ENCODE results near the gene LRFN3.
A peak's percentile ranks its signal among the peaks of the same experiment; 100 is the strongest.

The LRFN3 gene

GRCh38 chr19:35988824-35989223, 52.6 kb downstream of the LRFN3 start:
- H3K4me3 ChIP-seq (ENCODE audit: low read length) = no peak overlapping the region
- H3K4me1 ChIP-seq (ENCODE audit: control insufficient read depth, insufficient read depth, low read length) = peaks cover under 1% of the 10 kb centered on the region
- H3K27me3 ChIP-seq (ENCODE audit: control insufficient read depth, insufficient read depth, low read length) = peaks cover 30% of the 10 kb centered on the region
- no peaks in the 10 kb centered on the region for H3K9me3 ChIP-seq (ENCODE audit: control insufficient read depth, low read length)
- no peak overlapping the region for H3K9ac ChIP-seq (ENCODE audit: low read length)
- no peaks in the 10 kb centered on the region for H3K36me3 ChIP-seq (ENCODE audit: control insufficient read depth, insufficient read depth, low read length)

GRCh38 chr19:35990156-35990555, 54.0 kb downstream of the LRFN3 start:
- Histone ChIP-seq H3K9me3 (ENCODE audit: control insufficient read depth, low read length) (no peaks in the 10 kb centered on the region), H3K4me1 (ENCODE audit: control insufficient read depth, insufficient read depth, low read length) (peaks cover 7% of the 10 kb centered on the region), H3K9ac (ENCODE audit: low read length) (no peak overlapping the region), H3K36me3 (ENCODE audit: control insufficient read depth, insufficient read depth, low read length) (no peaks in the 10 kb centered on the region), H3K27me3 (ENCODE audit: control insufficient read depth, insufficient read depth, low read length) (peaks cover 30% of the 10 kb centered on the region), H3K4me3 (ENCODE audit: low read length) (no peak overlapping the region)

- H3K4me3 ChIP-seq (ENCODE audit: low read length) = no peak overlapping the region
- H3K9me3 ChIP-seq (ENCODE audit: control insufficient read depth, low read length) = no peaks in the 10 kb centered on the region
- peaks cover 11% of the 10 kb centered on the region for H3K4me1 ChIP-seq (ENCODE audit: control insufficient read depth, insufficient read depth, low read length)
- no peaks in the 10 kb centered on the region for H3K36me3 ChIP-seq (ENCODE audit: control insufficient read depth, insufficient read depth, low read length)
- no peak overlapping the region for H3K9ac ChIP-seq (ENCODE audit: low read length)
- peaks cover 25% of the 10 kb centered on the region for H3K27me3 ChIP-seq (ENCODE audit: control insufficient read depth, insufficient read depth, low read length)
These were observed 54.9 kb downstream of the LRFN3 start for GRCh38 chr19:35990771-35991730.

- H3K27me3 ChIP-seq (ENCODE audit: control insufficient read depth, insufficient read depth, low read length) = peaks cover 17% of the 10 kb centered on the region
These were observed 55.7 kb downstream of the LRFN3 start for GRCh38 chr19:35991731-35992450.

GRCh38 chr19:35992907-35993765, 57.0 kb downstream of the LRFN3 start:
- H3K27me3 ChIP-seq (ENCODE audit: control insufficient read depth, insufficient read depth, low read length) = peaks cover 11% of the 10 kb centered on the region
- H3K9me3 ChIP-seq (ENCODE audit: control insufficient read depth, low read length) = no peaks in the 10 kb centered on the region
- H3K9ac ChIP-seq (ENCODE audit: low read length) = no peak overlapping the region
- H3K36me3 ChIP-seq (ENCODE audit: control insufficient read depth, insufficient read depth, low read length) = no peaks in the 10 kb centered on the region
- H3K4me1 ChIP-seq (ENCODE audit: control insufficient read depth, insufficient read depth, low read length) = peaks cover 20% of the 10 kb centered on the region
- no peak overlapping the region for H3K4me3 ChIP-seq (ENCODE audit: low read length)

More at GRCh38 chr19:35991731-35992450, 55.7 kb downstream of the LRFN3 start:
- Histone ChIP-seq H3K36me3 (ENCODE audit: control insufficient read depth, insufficient read depth, low read length) (no peaks in the 10 kb centered on the region), H3K9ac (ENCODE audit: low read length) (no peak overlapping the region), H3K9me3 (ENCODE audit: control insufficient read depth, low read length) (no peaks in the 10 kb centered on the region), H3K4me3 (ENCODE audit: low read length) (no peak overlapping the region), H3K4me1 (ENCODE audit: control insufficient read depth, insufficient read depth, low read length) (peaks cover 19% of the 10 kb centered on the region)

- H3K4me1 ChIP-seq (ENCODE audit: control insufficient read depth, insufficient read depth, low read length) = peaks cover 20% of the 10 kb centered on the region
- H3K9ac ChIP-seq (ENCODE audit: low read length) = peak overlapping the region; percentile 31
- no peaks in the 10 kb centered on the region for H3K36me3 ChIP-seq (ENCODE audit: control insufficient read depth, insufficient read depth, low read length)
- peak overlapping the region; percentile 14 for H3K4me3 ChIP-seq (ENCODE audit: low read length)
- H3K27me3 ChIP-seq (ENCODE audit: control insufficient read depth, insufficient read depth, low read length) = peaks cover 6% of the 10 kb centered on the region
- H3K9me3 ChIP-seq (ENCODE audit: control insufficient read depth, low read length) = no peaks in the 10 kb centered on the region
These were observed 57.9 kb downstream of the LRFN3 start for GRCh38 chr19:35993923-35994598.
